GM12878 (cell line): ENCODE results near the gene ESCO1. TPM values are rescaled to one million over a fixed set of nuclear protein-coding genes. Genes with fewer than 3 reads are reported as not detected.

Source experiments
- ATAC-seq: fragments of 200-7000 bp; cut with Tn5 transposase; 3 replicates; pipeline ENCODE4 v1.9.1; 2020; ENCODE audit warnings: mild to moderate bottlenecking, moderate library complexity
- BruUV-seq: library from RNA; stranded (reverse); fragments of 400-500 nt; replicated peaks from 2 replicates; lab custom pipeline; 2021; lab: Mats Ljungman, UMichigan
- CTCF ChIA-PET: fragments of 300-600 bp; sonication (Branson Sonifier 250); formaldehyde crosslinking; extraction: SDS; loops from one replicate; lab custom pipeline; 2021; ENCODE audit warnings: inconsistent platforms; lab: Yijun Ruan, JAX
- POLR2A ChIA-PET: fragments of 350-600 bp; formaldehyde crosslinking; extraction: SDS; loops from one replicate; lab custom pipeline; 2021; ENCODE audit warnings: inconsistent platforms; lab: Charles Lee
- RAD21 ChIA-PET: fragments of 300-600 bp; sonication (Branson Sonifier 250); formaldehyde crosslinking; loops from one replicate; lab custom pipeline; 2023; ENCODE audit warnings: antibody characterized with exemption; ENCODE audit not compliant: unreplicated experiment; lab: Charles Lee
- SMC1A ChIA-PET: fragments of 300-600 bp; sonication (Branson Sonifier 250); formaldehyde crosslinking; loops from one replicate; lab custom pipeline; 2023; ENCODE audit not compliant: unreplicated experiment, uncharacterized antibody; lab: Charles Lee
- DNase-seq: peaks from one replicate; pipeline ENCODE4 v3.0.0-alpha.2; 2011; ENCODE audit warnings: low read depth, low spot score
- FAIRE-seq: peaks from 3 replicates; lab custom pipeline; 2011; peaks lifted over from hg19 to GRCh38; lab: Jason Lieb, UNC
- H2AFZ ChIP-seq: 2 replicates; pipeline ENCODE4 v1.6.0; 2011; ENCODE audit warnings: low read depth, low read length, control low read depth; ENCODE audit not compliant: control insufficient read depth
- H3K27ac ChIP-seq: 2 replicates; pipeline ENCODE4 v1.5.1; 2011; ENCODE audit warnings: control low read depth; ENCODE audit not compliant: control insufficient read depth, insufficient read depth
- H3K27me3 ChIP-seq, 2 experiments: replicated peaks in 1 of 2; 2 replicates each; pipeline versions ENCODE4 v1.6.0 to v1.6.1; 2011; ENCODE audit warnings: low read length in 1 of 2; ENCODE audit not compliant: control insufficient read depth in 2 of 2, insufficient read depth in 2 of 2
- H3K36me3 ChIP-seq, 2 experiments: 2 replicates each; pipeline ENCODE4 v1.5.1; 2011; ENCODE audit warnings: low read length in 1 of 2; ENCODE audit not compliant: control insufficient read depth in 2 of 2, insufficient read depth in 2 of 2
- H3K4me1 ChIP-seq: 2 replicates; pipeline ENCODE4 v1.6.1; 2011; ENCODE audit warnings: mild to moderate bottlenecking, low read length, moderate library complexity, mixed read lengths; ENCODE audit not compliant: control insufficient read depth, insufficient read depth
- H3K4me2 ChIP-seq: 2 replicates; pipeline ENCODE4 v1.6.0; 2011; ENCODE audit warnings: control low read depth; ENCODE audit not compliant: control insufficient read depth, insufficient read depth
- H3K4me3 ChIP-seq: fragments of 200-600 bp; sonication (generic); 2 replicates; pipeline ENCODE4 v1.5.1; 2016
- H3K79me2 ChIP-seq: 2 replicates; pipeline ENCODE4 v1.6.0; 2011; ENCODE audit warnings: low read length; ENCODE audit not compliant: control insufficient read depth, insufficient read depth
- H3K9ac ChIP-seq: 2 replicates; pipeline ENCODE4 v1.8.0; 2011; ENCODE audit warnings: low read length, control low read depth, mixed read lengths; ENCODE audit not compliant: control insufficient read depth, insufficient read depth
- H3K9me3 ChIP-seq: replicated peaks from 3 replicates; pipeline ENCODE4 v1.5.1; 2011; ENCODE audit warnings: mild to moderate bottlenecking, low read length; ENCODE audit not compliant: control insufficient read depth, insufficient read depth
- H4K20me1 ChIP-seq: 2 replicates; pipeline ENCODE4 v1.6.0; 2011; ENCODE audit not compliant: control insufficient read depth, insufficient read depth
- CREB1 ChIP-seq: IDR thresholded peaks from 2 replicates; pipeline ENCODE4 v1.6.1; 2012; ENCODE audit warnings: low read depth, mild to moderate bottlenecking, inconsistent platforms
- EZH2 ChIP-seq: IDR thresholded peaks from 2 replicates; pipeline ENCODE4 v1.6.1; 2012; ENCODE audit warnings: low read depth, mild to moderate bottlenecking, control low read depth, inconsistent platforms, low read length, borderline replicate concordance; ENCODE audit not compliant: control insufficient read depth
- HCFC1 ChIP-seq: fragments of 150-350 bp; IDR thresholded peaks from 2 replicates; pipeline ENCODE4 v1.6.1; 2014; ENCODE audit warnings: low read length
- JUNB ChIP-seq: IDR thresholded peaks from 2 replicates; pipeline ENCODE4 v1.6.1; 2016; ENCODE audit warnings: antibody characterized with exemption, mild to moderate bottlenecking
- LARP7 ChIP-seq: fragments of 450-650 bp; IDR thresholded peaks from 2 replicates; pipeline ENCODE4 v1.6.1; 2017; ENCODE audit warnings: mild to moderate bottlenecking
- MYC ChIP-seq: IDR thresholded peaks from 2 replicates; pipeline ENCODE4 v1.6.1; 2011; ENCODE audit warnings: mild to moderate bottlenecking, low read length, moderate library complexity, inconsistent platforms; ENCODE audit not compliant: insufficient read depth, insufficient replicate concordance, insufficient read length, severe bottlenecking
- POLR2AphosphoS5 ChIP-seq: IDR thresholded peaks from 2 replicates; pipeline ENCODE4 v1.6.1; 2011; ENCODE audit warnings: mild to moderate bottlenecking, low read length, inconsistent platforms
- REST ChIP-seq: IDR thresholded peaks from 2 replicates; pipeline ENCODE4 v1.6.1; 2012; ENCODE audit warnings: mild to moderate bottlenecking, low read depth, low read length
- TCF7 ChIP-seq: IDR thresholded peaks from 2 replicates; pipeline ENCODE4 v1.6.1; 2014; ENCODE audit warnings: antibody characterized with exemption, borderline replicate concordance
- ZBTB40 ChIP-seq: fragments of 450-650 bp; IDR thresholded peaks from 2 replicates; pipeline ENCODE4 v1.6.1; 2016; ENCODE audit warnings: mild to moderate bottlenecking, moderate library complexity, borderline replicate concordance
- WGBS: methylation state at CpG from one replicate; pipeline ENCODE4 v1.1.6; 2016; ENCODE audit warnings: low lambda C conversion rate; ENCODE audit not compliant: insufficient replicate concordance, insufficient coverage; ENCODE audit errors: missing lambda C conversion rate; 5-methylcytosine and 5-hydroxymethylcytosine counted together
- in situ Hi-C: fragments of 300-500 bp; cut with MboI; formaldehyde crosslinking; loops from 9 replicates; pipeline ENCODE4 v1.14.3; 2018; ENCODE audit warnings: mixed read lengths
- intact Hi-C: fragments of 100-400 bp; cut with micrococcal nuclease; formaldehyde crosslinking; loops from one replicate; pipeline ENCODE4 v1.14.2; 2022; ENCODE audit not compliant: unreplicated experiment
- polyA plus RNA-seq, 11 experiments: library from polyadenylated mRNA; depleted of rRNA in 4 of 11; unstranded in 6 of 11; stranded (reverse) in 5 of 11; fragments of >200 nt; fragmentation: Nextera tagmentation in 4 of 11; fragmentation: Illumina TruSeq in 1 of 11; extraction: Ambion mirVana in 4 of 11; extraction: Trizol in 1 of 11; gene quantifications; 1 replicate in 1 of 11; 2 replicates in 10 of 11; pipeline versions ENCODE4 v1.2.1 to v1.2.3, GENCODE V29; 2011 to 2016; ENCODE audit warnings: inconsistent platforms in 2 of 11, missing spikeins in 2 of 11, low read depth in 1 of 11
- total RNA-seq, 4 experiments: library from RNA; depleted of rRNA in 3 of 4; stranded (reverse); fragments of >200 nt in 3 of 4; fragmentation: Illumina TruSeq in 1 of 4; extraction: Trizol in 1 of 4; gene quantifications; 2 replicates each; pipeline versions ENCODE4 v1.2.1 to v1.2.3, GENCODE V29; 2013 to 2021
- TF ChIP-seq, protein P1 (sequence below): fragments of 450-650 bp; IDR thresholded peaks from 2 replicates; pipeline ENCODE4 v1.6.1; 2017; ENCODE audit warnings: low read depth, mild to moderate bottlenecking, moderate library complexity

ESCO1 gene
- total and polyA plus RNA-seq, 10 of the 15 experiments (the other 5 are each of a cell fraction or from before 2014, with no cell fraction given): 8.6 to 22.4 (median 12.4) TPM

GRCh38 chr18:21638822-21639221, 38.3 kb upstream of the ESCO1 start:
- intact Hi-C loops: loop anchor here (5.0 kb wide), 1 partner anchor 213 kb away; no protein-coding TSS in a partner anchor
- ChIA-PET POLR2A (no interaction called here), SMC1A (interaction anchor here (1.0 kb wide), 1 partner anchor 213 kb away, joined by 3 read pairs; no protein-coding TSS in a partner anchor), CTCF (interaction anchor here (1.7 kb wide), 1 partner anchor 41 kb away, joined by 3 read pairs; no protein-coding TSS in a partner anchor), RAD21 (no interaction called here)
- no peak for DNase-seq
- H2AFZ ChIP-seq: no peak overlapping the region
- H3K9me3 ChIP-seq: no peaks in the 10 kb centered on the region
- H3K27ac ChIP-seq: no peak overlapping the region
- H3K9ac ChIP-seq: no peak overlapping the region
- no peak overlapping the region for H3K4me2 ChIP-seq
- BruUV-seq: no TSS peak
- H3K79me2 ChIP-seq: no peaks in the 10 kb centered on the region
- H3K4me1 ChIP-seq: no peaks in the 10 kb centered on the region; the same call in 1 of the 2 replicates
- H4K20me1 ChIP-seq: no peaks in the 10 kb centered on the region
- WGBS: 96% methylated on average over 3 of the region's 3 CpGs
- H3K36me3 ChIP-seq: peaks cover 0 to 6% of the 10 kb centered on the region in 2 experiments; a peak in 3 of 4 replicates
- TF ChIP-seq TCF7 (no peak), HCFC1 (no peak), JUNB (no peak), EZH2 (no peak), MYC (no peak), CREB1 (no peak), ZBTB40 (no peak), REST (no peak), POLR2AphosphoS5 (no peak), LARP7 (no peak)
- TF ChIP-seq, protein P1, sequence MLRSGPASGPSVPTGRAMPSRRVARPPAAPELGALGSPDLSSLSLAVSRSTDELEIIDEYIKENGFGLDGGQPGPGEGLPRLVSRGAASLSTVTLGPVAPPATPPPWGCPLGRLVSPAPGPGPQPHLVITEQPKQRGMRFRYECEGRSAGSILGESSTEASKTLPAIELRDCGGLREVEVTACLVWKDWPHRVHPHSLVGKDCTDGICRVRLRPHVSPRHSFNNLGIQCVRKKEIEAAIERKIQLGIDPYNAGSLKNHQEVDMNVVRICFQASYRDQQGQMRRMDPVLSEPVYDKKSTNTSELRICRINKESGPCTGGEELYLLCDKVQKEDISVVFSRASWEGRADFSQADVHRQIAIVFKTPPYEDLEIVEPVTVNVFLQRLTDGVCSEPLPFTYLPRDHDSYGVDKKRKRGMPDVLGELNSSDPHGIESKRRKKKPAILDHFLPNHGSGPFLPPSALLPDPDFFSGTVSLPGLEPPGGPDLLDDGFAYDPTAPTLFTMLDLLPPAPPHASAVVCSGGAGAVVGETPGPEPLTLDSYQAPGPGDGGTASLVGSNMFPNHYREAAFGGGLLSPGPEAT: no peak
- in situ Hi-C loops: no loop called here
- H3K27me3 ChIP-seq: no peaks in the 10 kb centered on the region
- no peak for ATAC-seq
- H3K4me3 ChIP-seq: no peak overlapping the region
- FAIRE-seq: no peak
